Measurements from ENCODE around the gene KCNJ9.

KCNJ9 gene

DNA sequence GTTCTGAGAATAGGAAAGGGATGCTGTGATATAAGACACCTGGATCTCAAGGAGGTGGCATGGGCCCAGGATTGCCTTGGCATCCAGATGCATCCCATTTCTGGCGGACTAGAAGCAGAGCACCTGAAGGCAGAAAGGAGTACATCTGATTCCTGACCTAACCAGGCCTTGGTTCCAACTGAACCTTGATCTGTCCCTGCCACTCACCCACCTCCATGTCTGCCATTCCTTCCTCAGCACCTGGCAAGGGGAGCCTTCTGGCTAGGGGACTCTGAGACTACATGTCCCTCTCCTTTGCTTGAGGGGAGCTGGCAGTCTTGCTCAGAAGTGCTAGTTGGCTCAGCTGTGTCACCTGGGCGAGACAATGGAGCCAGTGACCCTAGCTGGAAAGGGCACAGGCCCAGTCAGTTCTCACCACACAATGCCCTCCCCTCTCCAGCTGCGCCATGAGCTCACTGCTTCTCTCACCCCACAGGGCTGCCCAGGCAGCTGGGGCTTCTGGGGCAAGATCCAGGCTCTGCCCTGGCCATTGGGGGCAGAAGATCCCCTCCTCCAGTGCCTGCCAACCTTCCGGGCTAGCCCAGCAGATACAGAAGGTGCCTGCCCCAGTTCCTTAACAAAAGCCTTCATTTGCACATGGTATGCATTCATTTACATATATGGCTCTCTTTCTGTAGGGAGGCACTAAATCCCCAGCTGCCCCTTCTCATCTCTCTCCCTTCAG, 14.2 kb downstream of the KCNJ9 start:
- Mint-ChIP-seq H3K36me3 (peaks cover 27% of the 10 kb centered on the region), H3K27me3 (no peaks in the 10 kb centered on the region), H3K9me3 (no peaks in the 10 kb centered on the region), H3K4me3 (no peak overlapping the region), H3K27ac (peak overlapping the region; percentile 21), H3K4me1 (peaks cover 44% of the 10 kb centered on the region)
- no peak for DNase-seq
- CTCF ChIA-PET, result interaction anchor here (1.8 to 4.8 kb wide), 4 partner anchors 10 to 50 kb away, joined by 9 to 60 read pairs (median 17); partner anchors contain the start of gene KCNJ9

- Mint-ChIP-seq H3K27me3 (no peaks in the 10 kb centered on the region), H3K4me3 (peak overlapping the region; percentile 77), H3K36me3 (peaks cover 22% of the 10 kb centered on the region), H3K4me1 (peaks cover 54% of the 10 kb centered on the region), H3K9me3 (no peaks in the 10 kb centered on the region), H3K27ac (peak overlapping the region; percentile 73)
- DNase-seq, result no peak
- CTCF ChIA-PET, result interaction anchor here (1.5 to 4.8 kb wide), 6 partner anchors 10 to 156 kb away, joined by 3 to 60 read pairs (median 10); partner anchors contain the start of gene KCNJ9
Measured at GRCh38 chr1:160096274-160097116, 15.2 kb downstream of the KCNJ9 start.

GRCh38 chr1:160097151-160097910, 16.0 kb downstream of the KCNJ9 start:
- peak overlapping the region; percentile 89 for H3K27ac Mint-ChIP-seq
- DNase-seq, result peak; percentile 52
- no peaks in the 10 kb centered on the region for H3K9me3 Mint-ChIP-seq

GRCh38 chr1:160097911-160098851, 16.8 kb downstream of the KCNJ9 start, which contains the start of gene IGSF8:
Gene IGSF8, minus strand, starts transcription at chr1:160098619. Its CDS starts 147 bp downstream, at chr1:160098472.
- Mint-ChIP-seq H3K4me3 (peak within 1 kb of the TSS; percentile 77), H3K27me3 (peaks cover 4% of the 10 kb centered on the region), H3K27ac (peak within 1 kb of the TSS; percentile 93), H3K36me3 (peaks cover 17% of the 10 kb centered on the region), H3K9me3 (no peaks in the 10 kb centered on the region), H3K4me1 (peaks cover 56% of the 10 kb centered on the region)
- peak; percentile 96 for DNase-seq
- CTCF ChIA-PET, result interaction anchor here (0.9 to 4.8 kb wide), 8 partner anchors 8 to 278 kb away, joined by 3 to 60 read pairs (median 8); no protein-coding TSS in a partner anchor

More at GRCh38 chr1:160097151-160097910, 16.0 kb downstream of the KCNJ9 start:
- peaks cover 17% of the 10 kb centered on the region for H3K36me3 Mint-ChIP-seq
- no peaks in the 10 kb centered on the region for H3K27me3 Mint-ChIP-seq
- H3K4me3 Mint-ChIP-seq, result peak overlapping the region; percentile 77
- CTCF ChIA-PET, result interaction anchor here (0.9 to 4.8 kb wide), 10 partner anchors 9 to 279 kb away, joined by 3 to 60 read pairs (median 9); partner anchors contain the start of gene KCNJ9
- H3K4me1 Mint-ChIP-seq, result peaks cover 58% of the 10 kb centered on the region

GRCh38 chr1:160098852-160099561, 17.7 kb downstream of the KCNJ9 start:
- CTCF ChIA-PET, result interaction anchor here (0.6 to 4.8 kb wide), 7 partner anchors 10 to 277 kb away, joined by 3 to 60 read pairs (median 9); partner anchors contain the start of gene PEX19
- Mint-ChIP-seq H3K4me1 (peaks cover 53% of the 10 kb centered on the region), H3K4me3 (peak overlapping the region; percentile 71)

DNA sequence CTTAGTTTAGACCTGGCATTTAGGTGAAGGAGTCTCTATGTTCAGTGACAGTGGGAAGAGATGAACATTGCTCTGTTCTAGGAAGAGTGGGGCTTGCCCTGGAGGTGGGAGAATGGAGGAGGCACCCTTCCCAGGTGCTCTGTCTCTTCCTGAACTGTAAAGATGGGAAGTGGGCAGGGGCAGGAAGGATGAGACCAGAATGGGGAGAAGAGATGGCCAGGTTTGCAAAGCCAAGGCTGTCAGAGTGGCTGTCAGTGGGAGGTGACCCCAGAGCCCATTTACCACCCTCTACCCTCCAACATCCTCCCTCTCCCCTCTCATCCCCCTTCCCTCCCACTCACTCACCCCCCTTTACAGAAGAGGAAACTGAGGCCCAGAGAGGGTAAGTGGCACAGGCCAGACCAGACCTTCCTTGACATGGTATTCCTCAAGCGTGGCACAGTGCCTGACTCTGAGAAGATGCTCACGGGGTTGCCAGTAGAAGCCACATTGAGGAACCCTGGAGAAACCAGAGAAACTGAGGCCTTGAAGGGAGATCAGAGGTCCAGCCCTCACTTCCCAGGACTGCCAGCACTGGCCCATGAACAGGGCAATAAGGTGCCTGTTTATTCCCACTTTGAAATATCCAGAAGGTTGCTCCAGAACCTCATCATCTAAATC, 18.5 kb downstream of the KCNJ9 start:
- H3K9me3 Mint-ChIP-seq, result no peaks in the 10 kb centered on the region
- CTCF ChIA-PET, result interaction anchor here (0.6 to 5.6 kb wide), 7 partner anchors 9 to 277 kb away, joined by 3 to 64 read pairs (median 28); no protein-coding TSS in a partner anchor

More at GRCh38 chr1:160098852-160099561, 17.7 kb downstream of the KCNJ9 start:
- peak; percentile 99 for DNase-seq
- peaks cover 14% of the 10 kb centered on the region for H3K36me3 Mint-ChIP-seq
- peaks cover 7% of the 10 kb centered on the region for H3K27me3 Mint-ChIP-seq
- no peaks in the 10 kb centered on the region for H3K9me3 Mint-ChIP-seq
- peak overlapping the region; percentile 93 for H3K27ac Mint-ChIP-seq

DNA sequence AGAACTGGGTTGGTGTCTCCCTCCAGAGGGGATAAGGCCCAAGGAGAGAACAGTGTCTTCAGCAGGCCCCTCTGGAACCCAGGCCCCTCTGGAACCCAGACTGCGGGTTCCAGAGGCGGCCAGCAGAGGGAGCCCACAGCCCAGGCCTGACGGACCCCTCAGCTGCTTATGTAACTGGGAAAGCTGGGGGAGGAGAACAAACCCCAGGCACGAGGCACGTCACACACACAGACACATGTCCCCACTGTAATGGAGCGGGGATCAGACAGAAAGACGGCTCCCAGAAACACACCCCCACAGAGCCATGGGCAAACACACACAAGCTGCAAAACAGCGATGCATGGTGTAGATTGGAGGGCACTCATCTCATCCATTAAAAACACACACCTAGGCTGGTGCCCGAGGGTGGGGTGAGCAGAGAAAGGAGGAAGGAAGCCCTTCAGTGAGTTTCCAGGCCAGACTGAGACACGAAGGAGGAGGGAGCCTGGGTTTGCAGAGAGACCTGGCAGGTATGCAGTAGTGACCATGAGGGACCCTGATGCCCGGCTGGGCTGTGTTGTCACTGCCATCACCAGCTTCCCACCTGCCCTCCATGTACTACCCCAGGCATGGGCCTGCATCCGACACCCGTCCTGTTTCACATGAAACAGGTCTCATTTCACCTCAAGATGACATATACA, 19.8 kb downstream of the KCNJ9 start:
- Mint-ChIP-seq H3K27ac (peak overlapping the region; percentile 58), H3K4me3 (no peak overlapping the region), H3K36me3 (peaks cover 7% of the 10 kb centered on the region), H3K27me3 (peaks cover 16% of the 10 kb centered on the region), H3K9me3 (no peaks in the 10 kb centered on the region), H3K4me1 (peaks cover 44% of the 10 kb centered on the region)
- CTCF ChIA-PET, result interaction anchor here (0.7 to 5.6 kb wide), 31 partner anchors 9 to 315 kb away, joined by 3 to 64 read pairs (median 4); partner anchors contain the start of gene KCNJ9
- peak; percentile 76 for DNase-seq

More for the DNA sequence above, 18.5 kb downstream of the KCNJ9 start:
- peaks cover 13% of the 10 kb centered on the region for H3K27me3 Mint-ChIP-seq
- H3K4me1 Mint-ChIP-seq, result peaks cover 50% of the 10 kb centered on the region
- peak overlapping the region; percentile 93 for H3K27ac Mint-ChIP-seq
- H3K4me3 Mint-ChIP-seq, result no peak overlapping the region
- H3K36me3 Mint-ChIP-seq, result peaks cover 7% of the 10 kb centered on the region
- no peak for DNase-seq

- no peaks in the 10 kb centered on the region for H3K9me3 Mint-ChIP-seq
- CTCF ChIA-PET, result interaction anchor here (0.6 to 5.6 kb wide), 30 partner anchors 8 to 1200 kb away, joined by 3 to 64 read pairs (median 4); partner anchors contain the start of gene KCNJ9
- DNase-seq, result no peak
- H3K36me3 Mint-ChIP-seq, result peaks cover 7% of the 10 kb centered on the region
- peaks cover 36% of the 10 kb centered on the region for H3K4me1 Mint-ChIP-seq
- H3K27ac Mint-ChIP-seq, result no peak overlapping the region
- no peak overlapping the region for H3K4me3 Mint-ChIP-seq
- H3K27me3 Mint-ChIP-seq, result peaks cover 21% of the 10 kb centered on the region
Measured at GRCh38 chr1:160101717-160102522, 20.6 kb downstream of the KCNJ9 start.

- Mint-ChIP-seq H3K4me3 (no peak overlapping the region), H3K9me3 (no peaks in the 10 kb centered on the region)
Measured at GRCh38 chr1:160103658-160104408, 22.5 kb downstream of the KCNJ9 start.

GRCh38 chr1:160104486-160104885, 23.1 kb downstream of the KCNJ9 start:
- peaks cover 22% of the 10 kb centered on the region for H3K4me1 Mint-ChIP-seq
- H3K36me3 Mint-ChIP-seq, result no peaks in the 10 kb centered on the region
- peaks cover 29% of the 10 kb centered on the region for H3K27me3 Mint-ChIP-seq
- CTCF ChIA-PET, result interaction anchor here (0.9 to 5.6 kb wide), 9 partner anchors 19 to 274 kb away, joined by 3 to 64 read pairs (median 7); no protein-coding TSS in a partner anchor
- H3K9me3 Mint-ChIP-seq, result no peaks in the 10 kb centered on the region
- H3K27ac Mint-ChIP-seq, result no peak overlapping the region
- DNase-seq, result no peak
- no peak overlapping the region for H3K4me3 Mint-ChIP-seq

More at GRCh38 chr1:160103658-160104408, 22.5 kb downstream of the KCNJ9 start:
- CTCF ChIA-PET, result interaction anchor here (0.6 to 5.6 kb wide), 9 partner anchors 18 to 273 kb away, joined by 3 to 64 read pairs (median 5); no protein-coding TSS in a partner anchor
- no peak for DNase-seq
- H3K36me3 Mint-ChIP-seq, result no peaks in the 10 kb centered on the region
- peaks cover 29% of the 10 kb centered on the region for H3K4me1 Mint-ChIP-seq
- H3K27me3 Mint-ChIP-seq, result peaks cover 25% of the 10 kb centered on the region
- no peak overlapping the region for H3K27ac Mint-ChIP-seq
